Airway epithelial cell (primary cell): ENCODE data around the gene DEUP1. TPM values are rescaled to one million over a fixed set of nuclear protein-coding genes. Genes with fewer than 3 reads are reported as not detected.

ENCODE experiments used
- total RNA-seq: library from RNA; depleted of rRNA; stranded (reverse); fragments of >200 nt; gene quantifications from 2 replicates; pipeline ENCODE4 v1.2.3, GENCODE V29; 2015

DEUP1 gene, protein sequence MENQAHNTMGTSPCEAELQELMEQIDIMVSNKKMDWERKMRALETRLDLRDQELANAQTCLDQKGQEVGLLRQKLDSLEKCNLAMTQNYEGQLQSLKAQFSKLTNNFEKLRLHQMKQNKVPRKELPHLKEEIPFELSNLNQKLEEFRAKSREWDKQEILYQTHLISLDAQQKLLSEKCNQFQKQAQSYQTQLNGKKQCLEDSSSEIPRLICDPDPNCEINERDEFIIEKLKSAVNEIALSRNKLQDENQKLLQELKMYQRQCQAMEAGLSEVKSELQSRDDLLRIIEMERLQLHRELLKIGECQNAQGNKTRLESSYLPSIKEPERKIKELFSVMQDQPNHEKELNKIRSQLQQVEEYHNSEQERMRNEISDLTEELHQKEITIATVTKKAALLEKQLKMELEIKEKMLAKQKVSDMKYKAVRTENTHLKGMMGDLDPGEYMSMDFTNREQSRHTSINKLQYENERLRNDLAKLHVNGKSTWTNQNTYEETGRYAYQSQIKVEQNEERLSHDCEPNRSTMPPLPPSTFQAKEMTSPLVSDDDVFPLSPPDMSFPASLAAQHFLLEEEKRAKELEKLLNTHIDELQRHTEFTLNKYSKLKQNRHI
- not detected in 2 replicates for total RNA-seq

DNA sequence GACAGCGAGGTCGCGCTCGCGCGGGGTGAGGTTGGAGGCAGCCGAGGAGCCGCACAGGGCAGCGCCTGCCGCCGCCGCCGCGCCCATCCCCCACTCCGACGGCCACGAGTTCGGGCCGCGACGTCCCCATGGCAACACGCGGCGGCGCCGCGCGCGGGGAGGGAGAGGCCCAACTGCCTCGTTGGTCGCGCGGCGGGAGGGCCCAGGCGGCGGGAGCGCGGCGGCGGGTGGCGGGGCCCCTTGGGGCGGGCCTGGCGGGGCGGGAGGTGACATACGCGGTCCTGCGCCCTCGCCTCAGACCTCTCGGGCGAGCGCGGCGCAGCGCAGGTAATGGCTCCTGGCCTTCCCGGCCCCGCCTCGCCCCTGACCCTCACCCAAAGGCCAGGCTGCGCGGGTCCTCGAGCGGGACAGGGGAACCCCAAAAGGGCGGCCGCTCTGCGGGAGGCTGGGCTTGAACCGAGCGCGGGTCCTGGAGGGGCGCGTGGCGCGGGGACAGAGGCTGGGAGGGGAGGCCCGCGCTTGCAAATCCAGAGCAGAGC lies at the start of gene DEUP1:
Gene DEUP1, plus strand, starts transcription at position 297 of the 539 bp plus-strand sequence. CDS start 1,518 bp downstream, outside the sequence.

Other genes starting within 250 kb of the DEUP1 start
- gene SLC36A4, start 132.8 kb upstream of the DEUP1 start, total RNA-seq, result 3.4 and 5.7 TPM in 2 replicates
- 4.0 and 6.6 TPM in 2 replicates for gene SMCO4, start 212.6 kb downstream of the DEUP1 start, total RNA-seq